Measurements from ENCODE around the gene ABCA2.

DNA sequence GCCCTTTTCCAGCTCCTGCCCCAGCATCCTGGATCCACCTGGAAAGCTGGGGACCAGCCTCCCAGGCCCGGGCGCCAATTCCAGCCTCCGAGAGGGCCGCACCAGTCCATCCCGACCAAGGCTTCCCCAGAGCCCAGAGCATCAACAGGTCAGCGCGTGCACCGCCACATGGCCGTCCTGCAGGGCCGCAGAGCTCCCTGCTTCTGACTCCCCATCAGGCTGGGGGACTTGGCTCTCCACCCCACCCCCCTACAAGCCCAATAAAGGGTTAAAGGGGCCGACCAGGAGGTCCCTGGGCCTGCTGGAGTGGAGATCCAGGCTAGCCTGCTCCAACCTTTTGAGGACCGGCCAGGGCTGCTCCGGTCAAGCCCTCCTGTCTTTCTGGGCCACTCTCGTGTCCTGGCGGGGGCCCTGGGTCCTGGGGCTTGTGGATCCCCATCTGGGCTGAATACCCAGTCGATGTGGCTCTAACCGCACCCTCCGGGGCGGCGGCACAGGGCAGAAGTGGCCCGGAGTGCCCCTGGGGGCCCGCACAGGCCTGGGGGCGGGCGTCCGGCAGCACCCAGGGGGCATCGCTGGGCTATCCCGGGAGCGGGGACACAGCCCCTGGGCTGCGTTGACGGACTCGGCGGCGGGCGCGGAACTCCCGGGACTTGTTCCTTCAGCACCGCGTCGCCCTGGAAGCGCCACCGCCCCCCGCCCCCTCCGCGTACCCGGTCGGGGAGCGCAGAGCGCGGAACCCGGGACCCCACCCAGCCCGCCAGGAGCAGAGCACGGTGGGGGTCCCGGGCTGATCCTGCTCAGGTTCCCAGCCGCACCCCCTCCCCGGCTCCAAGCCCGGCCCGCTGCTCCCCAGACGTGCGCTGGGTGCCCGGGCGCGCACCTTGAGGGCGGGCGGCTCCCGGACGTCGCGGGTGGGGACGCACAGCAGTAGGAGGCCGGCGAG lies 25.2 kb upstream of the ABCA2 start:
- TF ChIP-seq, protein P1, sequence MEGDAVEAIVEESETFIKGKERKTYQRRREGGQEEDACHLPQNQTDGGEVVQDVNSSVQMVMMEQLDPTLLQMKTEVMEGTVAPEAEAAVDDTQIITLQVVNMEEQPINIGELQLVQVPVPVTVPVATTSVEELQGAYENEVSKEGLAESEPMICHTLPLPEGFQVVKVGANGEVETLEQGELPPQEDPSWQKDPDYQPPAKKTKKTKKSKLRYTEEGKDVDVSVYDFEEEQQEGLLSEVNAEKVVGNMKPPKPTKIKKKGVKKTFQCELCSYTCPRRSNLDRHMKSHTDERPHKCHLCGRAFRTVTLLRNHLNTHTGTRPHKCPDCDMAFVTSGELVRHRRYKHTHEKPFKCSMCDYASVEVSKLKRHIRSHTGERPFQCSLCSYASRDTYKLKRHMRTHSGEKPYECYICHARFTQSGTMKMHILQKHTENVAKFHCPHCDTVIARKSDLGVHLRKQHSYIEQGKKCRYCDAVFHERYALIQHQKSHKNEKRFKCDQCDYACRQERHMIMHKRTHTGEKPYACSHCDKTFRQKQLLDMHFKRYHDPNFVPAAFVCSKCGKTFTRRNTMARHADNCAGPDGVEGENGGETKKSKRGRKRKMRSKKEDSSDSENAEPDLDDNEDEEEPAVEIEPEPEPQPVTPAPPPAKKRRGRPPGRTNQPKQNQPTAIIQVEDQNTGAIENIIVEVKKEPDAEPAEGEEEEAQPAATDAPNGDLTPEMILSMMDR (conservative IDR thresholded peaks at IDR 0.05; ENCODE audit: low read length): no peak
- no peak for TF ChIP-seq EZH2phosphoT487 (IDR thresholded peaks at IDR 0.05; ENCODE audit: borderline replicate concordance)
